GM19372 (cell line): ENCODE data around the gene HCFC1.
"Not testable (repeated sequence)": the region's sequence is repeated elsewhere in the genome, so short reads cannot be mapped to it uniquely, and the experiment has no call there.

Experiments used
- ATAC-seq: cut with Tn5 transposase; IDR thresholded peaks from one replicate; pipeline ENCODE4 v1.9.1; 2021; ENCODE audit warnings: mild to moderate bottlenecking, low read depth, moderate library complexity; ENCODE audit not compliant: unreplicated experiment

HCFC1 gene

GRCh38 chrX:153980394-153980793 lies 8.8 kb upstream of the HCFC1 start:
- not testable (repeated sequence) for ATAC-seq

- ATAC-seq: no peak
Observed at GRCh38 chrX:153974726-153975286, 3.2 kb upstream of the HCFC1 start.

DNA sequence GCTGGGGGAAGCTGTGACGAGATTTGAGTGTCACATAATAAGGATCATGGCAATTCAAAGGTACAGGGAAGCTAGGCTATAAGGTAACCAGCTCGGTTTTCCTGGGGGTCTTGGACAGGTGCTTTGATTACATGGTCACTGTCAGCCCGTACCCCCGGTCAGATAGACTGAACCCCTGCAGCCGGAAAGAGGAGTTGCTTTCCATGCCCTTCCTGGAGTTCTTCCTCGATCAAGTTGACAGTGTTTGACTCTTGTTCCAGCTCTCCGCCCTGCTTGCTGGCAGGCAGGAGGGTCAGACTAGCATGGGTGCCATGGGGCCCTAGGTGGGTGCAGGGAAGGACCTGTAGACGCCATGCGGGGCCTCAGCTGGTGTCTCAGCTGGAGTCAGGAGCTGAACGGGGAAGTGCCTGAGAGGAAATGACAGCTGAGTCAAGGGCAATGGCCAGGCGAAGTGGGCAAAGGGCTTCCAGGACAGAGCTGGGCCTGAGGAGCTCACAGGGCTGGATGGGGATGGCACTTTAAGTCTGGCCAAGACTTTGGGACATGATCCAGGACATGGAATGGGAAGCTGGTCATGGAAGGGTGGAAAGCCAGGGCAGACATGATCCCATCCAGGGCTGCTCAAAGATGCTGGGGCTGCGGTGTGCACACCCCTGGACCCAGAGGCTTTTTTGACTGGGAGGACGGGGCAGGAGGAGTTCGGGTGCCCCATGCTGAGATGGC lies 2.5 kb upstream of the HCFC1 start:
- ATAC-seq: no peak

- no peak for ATAC-seq
Observed at GRCh38 chrX:153973127-153974002, 1.7 kb upstream of the HCFC1 start.

- peak; percentile 45 for ATAC-seq
Observed at GRCh38 chrX:153972368-153973126, 929 bp upstream of the HCFC1 start, which contains the start of gene TMEM187. TMEM187 (plus strand) TSS chrX:153972754; CDS start chrX:153982063, 9,309 bp downstream.

DNA sequence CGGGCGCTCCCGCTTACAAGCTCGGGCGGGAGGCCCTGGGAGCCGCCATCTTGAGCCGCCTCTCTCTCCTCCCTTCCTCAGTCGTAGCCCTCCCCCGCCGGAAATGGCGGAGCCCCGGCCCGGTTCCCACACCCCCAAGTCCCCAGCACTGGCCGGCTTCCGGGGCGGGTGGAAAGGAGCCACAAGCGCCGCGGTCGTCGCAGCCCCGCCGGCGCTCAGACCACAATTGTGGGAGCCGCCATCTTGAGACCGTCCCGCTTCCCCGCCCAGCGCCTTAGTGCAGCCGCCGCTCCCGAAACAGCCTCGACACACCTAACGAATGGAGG lies 531 bp downstream of the HCFC1 start:
- peak; percentile 30 for ATAC-seq

DNA sequence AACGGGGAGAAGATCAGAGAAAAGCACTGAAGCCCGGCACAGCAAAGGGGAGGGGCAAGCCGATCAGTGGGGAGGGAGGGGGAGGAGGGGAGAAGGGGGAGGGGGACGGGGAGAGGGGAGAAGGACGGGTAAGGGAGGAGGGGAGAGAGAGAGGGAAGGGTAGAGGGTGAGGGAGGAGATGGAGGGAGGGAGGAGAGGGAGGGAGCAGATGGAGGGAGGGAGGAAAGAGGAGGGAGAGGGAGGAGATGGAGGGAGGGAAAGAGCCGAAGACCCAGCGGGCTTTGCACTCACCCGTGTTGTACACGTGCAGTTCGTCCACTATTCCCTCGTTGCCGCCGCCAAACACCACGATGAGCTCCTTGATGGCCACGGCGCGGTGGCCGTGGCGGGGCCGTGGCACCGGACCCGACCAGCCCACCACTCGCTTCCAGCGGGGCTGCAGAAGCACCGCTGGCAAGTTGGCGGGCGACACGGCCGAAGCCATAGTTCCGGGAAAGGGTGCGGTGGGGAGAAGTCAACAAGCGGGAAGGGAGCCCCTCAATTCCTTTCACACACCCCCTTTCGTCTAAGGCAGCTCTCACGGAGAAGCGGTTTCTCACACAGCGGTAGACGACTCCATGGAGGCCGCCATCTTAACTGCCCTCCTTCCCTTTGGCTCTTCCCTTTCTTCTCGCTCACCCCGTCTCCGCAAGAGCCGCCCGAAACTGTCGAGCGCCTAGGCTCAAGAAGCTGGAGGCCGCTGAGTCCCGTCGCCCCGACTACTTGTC lies 1.1 kb downstream of the HCFC1 start:
- ATAC-seq: no peak

GRCh38 chrX:153969904-153970356 lies 1.7 kb downstream of the HCFC1 start:
- no peak for ATAC-seq

GRCh38 chrX:153969125-153969903 lies 2.3 kb downstream of the HCFC1 start:
- no peak for ATAC-seq

DNA sequence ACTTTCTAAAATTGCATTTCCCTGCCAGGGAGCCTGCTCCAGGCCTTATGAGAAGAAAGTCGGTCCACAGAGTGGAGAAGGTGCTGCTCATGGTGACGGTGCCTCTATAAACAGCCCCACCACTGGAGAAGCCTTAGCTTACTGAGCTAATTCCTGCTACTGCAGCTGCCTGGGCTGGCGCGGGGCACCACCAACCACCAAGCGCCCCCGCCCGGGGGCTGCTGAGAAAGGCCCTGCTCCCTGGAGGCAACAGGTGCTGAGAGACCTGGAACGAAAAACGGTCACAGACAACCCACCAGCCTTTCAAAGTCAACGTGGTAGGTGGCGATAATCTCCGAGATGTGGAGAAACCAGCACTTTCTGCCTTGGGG lies 2.9 kb downstream of the HCFC1 start:
- no peak for ATAC-seq

- no peak for ATAC-seq
Observed at GRCh38 chrX:153968255-153968654, 3.4 kb downstream of the HCFC1 start.

DNA sequence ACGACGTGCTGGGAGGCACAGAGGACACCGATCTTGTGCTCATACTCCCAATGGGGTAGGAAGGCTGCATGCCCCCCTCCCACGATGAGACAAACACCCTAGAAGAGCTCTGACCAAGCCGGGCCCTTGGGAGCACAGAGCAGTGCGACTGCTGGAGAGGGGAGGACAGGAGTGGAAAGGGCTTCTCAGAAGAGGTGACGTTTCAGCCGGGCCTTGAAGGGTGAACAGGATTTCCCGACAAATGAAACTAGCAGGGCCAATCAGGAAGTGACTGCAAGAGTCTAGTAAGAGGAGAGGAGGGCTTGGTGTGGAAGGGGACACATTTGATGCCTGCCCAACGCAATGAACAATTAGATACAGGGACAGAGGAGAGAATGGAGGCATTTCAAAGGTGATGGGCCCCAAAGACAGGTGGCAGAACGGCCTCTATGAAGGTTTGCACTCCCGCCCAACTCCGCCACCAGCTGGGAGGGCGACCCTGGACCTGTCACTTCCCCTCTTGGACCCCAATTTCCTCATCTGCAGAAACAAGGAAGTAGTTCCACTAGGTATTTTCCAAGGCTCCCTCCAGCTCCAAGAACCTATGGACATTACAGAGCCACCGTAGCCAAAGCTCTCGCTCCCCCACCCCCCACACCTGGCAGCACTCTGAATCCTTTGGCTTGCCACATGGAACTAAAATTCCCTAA lies 3.9 kb downstream of the HCFC1 start:
- no peak for ATAC-seq

GRCh38 chrX:153966841-153967535 lies 4.6 kb downstream of the HCFC1 start:
- ATAC-seq: no peak

- no peak for ATAC-seq
Observed at GRCh38 chrX:153966283-153966688, 5.3 kb downstream of the HCFC1 start.

GRCh38 chrX:153965406-153965805 lies 6.2 kb downstream of the HCFC1 start:
- ATAC-seq: no peak

- ATAC-seq: no peak
Observed at GRCh38 chrX:153964105-153964504, 7.5 kb downstream of the HCFC1 start.

DNA sequence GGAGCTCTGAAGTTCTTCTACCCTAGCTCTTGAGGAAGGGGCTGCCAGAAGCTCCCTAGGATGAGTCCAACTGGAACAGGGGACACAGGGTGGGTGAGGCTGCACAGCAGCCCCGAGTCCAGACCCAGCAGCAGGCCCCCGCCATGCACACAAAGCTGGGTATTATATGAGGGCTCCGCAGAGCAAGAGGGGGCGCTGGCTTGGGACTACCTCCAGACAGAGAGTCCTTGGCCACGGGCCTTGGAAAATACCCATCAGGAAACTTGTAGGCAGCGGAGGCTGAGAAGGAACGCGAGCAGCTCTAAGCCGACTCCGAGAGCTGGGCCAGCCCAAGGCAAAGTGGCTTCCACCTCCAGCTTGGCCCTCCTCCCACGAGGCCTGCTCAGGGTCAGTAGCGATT lies 8.1 kb downstream of the HCFC1 start:
- ATAC-seq: no peak

GRCh38 chrX:153961292-153961691 lies 10.3 kb downstream of the HCFC1 start:
- ATAC-seq: no peak
